GM12878 (cell line): ENCODE measurements around the gene SLC25A40. TPM values are rescaled to one million over a fixed set of nuclear protein-coding genes. Genes with fewer than 3 reads are reported as not detected.

Experiments
- ATAC-seq: fragments of 200-7000 bp; cut with Tn5 transposase; 3 replicates; pipeline ENCODE4 v1.9.1; 2020; ENCODE audit warnings: mild to moderate bottlenecking, moderate library complexity
- BruUV-seq: library from RNA; stranded (reverse); fragments of 400-500 nt; replicated peaks from 2 replicates; lab custom pipeline; 2021; lab: Mats Ljungman, UMichigan
- CTCF ChIA-PET: fragments of 300-600 bp; sonication (Branson Sonifier 250); formaldehyde crosslinking; extraction: SDS; loops from one replicate; lab custom pipeline; 2021; ENCODE audit warnings: inconsistent platforms; lab: Yijun Ruan, JAX
- POLR2A ChIA-PET: fragments of 350-600 bp; formaldehyde crosslinking; extraction: SDS; loops from one replicate; lab custom pipeline; 2021; ENCODE audit warnings: inconsistent platforms; lab: Charles Lee
- RAD21 ChIA-PET: fragments of 300-600 bp; sonication (Branson Sonifier 250); formaldehyde crosslinking; loops from one replicate; lab custom pipeline; 2023; ENCODE audit warnings: antibody characterized with exemption; ENCODE audit not compliant: unreplicated experiment; lab: Charles Lee
- SMC1A ChIA-PET: fragments of 300-600 bp; sonication (Branson Sonifier 250); formaldehyde crosslinking; loops from one replicate; lab custom pipeline; 2023; ENCODE audit not compliant: unreplicated experiment, uncharacterized antibody; lab: Charles Lee
- DNase-seq: peaks from one replicate; pipeline ENCODE4 v3.0.0-alpha.2; 2011; ENCODE audit warnings: low read depth, low spot score
- FAIRE-seq: peaks from 3 replicates; lab custom pipeline; 2011; peaks lifted over from hg19 to GRCh38; lab: Jason Lieb, UNC
- H2AFZ ChIP-seq: 2 replicates; pipeline ENCODE4 v1.6.0; 2011; ENCODE audit warnings: low read depth, low read length, control low read depth; ENCODE audit not compliant: control insufficient read depth
- H3K27ac ChIP-seq: 2 replicates; pipeline ENCODE4 v1.5.1; 2011; ENCODE audit warnings: control low read depth; ENCODE audit not compliant: control insufficient read depth, insufficient read depth
- H3K27me3 ChIP-seq, 2 experiments: replicated peaks in 1 of 2; 2 replicates each; pipeline versions ENCODE4 v1.6.0 to v1.6.1; 2011; ENCODE audit warnings: low read length in 1 of 2; ENCODE audit not compliant: control insufficient read depth in 2 of 2, insufficient read depth in 2 of 2
- H3K36me3 ChIP-seq, 2 experiments: 2 replicates each; pipeline ENCODE4 v1.5.1; 2011; ENCODE audit warnings: low read length in 1 of 2; ENCODE audit not compliant: control insufficient read depth in 2 of 2, insufficient read depth in 2 of 2
- H3K4me1 ChIP-seq: 2 replicates; pipeline ENCODE4 v1.6.1; 2011; ENCODE audit warnings: mild to moderate bottlenecking, low read length, moderate library complexity, mixed read lengths; ENCODE audit not compliant: control insufficient read depth, insufficient read depth
- H3K4me2 ChIP-seq: 2 replicates; pipeline ENCODE4 v1.6.0; 2011; ENCODE audit warnings: control low read depth; ENCODE audit not compliant: control insufficient read depth, insufficient read depth
- H3K4me3 ChIP-seq: fragments of 200-600 bp; sonication (generic); 2 replicates; pipeline ENCODE4 v1.5.1; 2016
- H3K79me2 ChIP-seq: 2 replicates; pipeline ENCODE4 v1.6.0; 2011; ENCODE audit warnings: low read length; ENCODE audit not compliant: control insufficient read depth, insufficient read depth
- H3K9ac ChIP-seq: 2 replicates; pipeline ENCODE4 v1.8.0; 2011; ENCODE audit warnings: low read length, control low read depth, mixed read lengths; ENCODE audit not compliant: control insufficient read depth, insufficient read depth
- H3K9me3 ChIP-seq: replicated peaks from 3 replicates; pipeline ENCODE4 v1.5.1; 2011; ENCODE audit warnings: mild to moderate bottlenecking, low read length; ENCODE audit not compliant: control insufficient read depth, insufficient read depth
- H4K20me1 ChIP-seq: 2 replicates; pipeline ENCODE4 v1.6.0; 2011; ENCODE audit not compliant: control insufficient read depth, insufficient read depth
- BCL11A ChIP-seq: IDR thresholded peaks from 2 replicates; pipeline ENCODE4 v1.6.1; 2011; ENCODE audit warnings: low read depth, low read length
- BCL3 ChIP-seq: IDR thresholded peaks from 2 replicates; pipeline ENCODE4 v1.6.1; 2011; ENCODE audit warnings: borderline replicate concordance, low read depth, mild to moderate bottlenecking, moderate library complexity, low read length; ENCODE audit not compliant: insufficient read depth, poor library complexity, severe bottlenecking
- BMI1 ChIP-seq: fragments of 450-650 bp; IDR thresholded peaks from 2 replicates; pipeline ENCODE4 v1.6.1; 2016; ENCODE audit warnings: mild to moderate bottlenecking, moderate library complexity, borderline replicate concordance
- CBFB ChIP-seq: IDR thresholded peaks from 2 replicates; pipeline ENCODE4 v1.6.1; 2016; ENCODE audit warnings: antibody characterized with exemption, low read depth
- CHD1 ChIP-seq: IDR thresholded peaks from 2 replicates; pipeline ENCODE4 v1.6.1; 2012; ENCODE audit warnings: low read depth, low read length, improper control_type of control experiment
- DPF2 ChIP-seq: fragments of 450-650 bp; IDR thresholded peaks from 2 replicates; pipeline ENCODE4 v1.6.1; 2017; ENCODE audit warnings: mild to moderate bottlenecking
- HSF1 ChIP-seq: fragments of 150-350 bp; IDR thresholded peaks from 2 replicates; pipeline ENCODE4 v1.6.1; 2014; ENCODE audit warnings: mild to moderate bottlenecking, low read depth, low read length
- LARP7 ChIP-seq: fragments of 450-650 bp; IDR thresholded peaks from 2 replicates; pipeline ENCODE4 v1.6.1; 2017; ENCODE audit warnings: mild to moderate bottlenecking
- MEF2B ChIP-seq: fragments of 450-650 bp; IDR thresholded peaks from 2 replicates; pipeline ENCODE4 v1.6.1; 2018; ENCODE audit warnings: mild to moderate bottlenecking, moderate library complexity; ENCODE audit not compliant: partially characterized antibody, poor library complexity, severe bottlenecking
- MLLT1 ChIP-seq: fragments of 450-650 bp; IDR thresholded peaks from 2 replicates; pipeline ENCODE4 v1.6.1; 2016; ENCODE audit warnings: mild to moderate bottlenecking
- NFXL1 ChIP-seq: fragments of 450-650 bp; IDR thresholded peaks from 2 replicates; pipeline ENCODE4 v1.6.1; 2017; ENCODE audit warnings: antibody characterized with exemption, mild to moderate bottlenecking, borderline replicate concordance
- NR2C1 ChIP-seq: fragments of 450-650 bp; IDR thresholded peaks from 2 replicates; pipeline ENCODE4 v1.6.1; 2017; ENCODE audit warnings: antibody characterized with exemption, mild to moderate bottlenecking, moderate library complexity
- SMAD1 ChIP-seq: fragments of 450-650 bp; IDR thresholded peaks from 2 replicates; pipeline ENCODE4 v1.6.1; 2018; ENCODE audit warnings: mild to moderate bottlenecking, low read depth; ENCODE audit not compliant: partially characterized antibody
- SMAD5 ChIP-seq: IDR thresholded peaks from 2 replicates; pipeline ENCODE4 v1.6.1; 2016; ENCODE audit warnings: antibody characterized with exemption, low read depth
- SMC3 ChIP-seq: IDR thresholded peaks from 2 replicates; pipeline ENCODE4 v1.6.1; 2011; ENCODE audit warnings: low read length, improper control_type of control experiment, borderline replicate concordance
- SP1 ChIP-seq: IDR thresholded peaks from one replicate; pipeline ENCODE4 v1.6.1; 2011; ENCODE audit warnings: low read depth, low read length
- YBX1 ChIP-seq: fragments of 450-650 bp; IDR thresholded peaks from 2 replicates; pipeline ENCODE4 v1.6.1; 2016; ENCODE audit warnings: antibody characterized with exemption
- ZZZ3 ChIP-seq: IDR thresholded peaks from 2 replicates; pipeline ENCODE4 v1.6.1; 2011; ENCODE audit warnings: low read depth; ENCODE audit not compliant: control insufficient read depth, insufficient read length
- WGBS: methylation state at CpG from one replicate; pipeline ENCODE4 v1.1.6; 2016; ENCODE audit warnings: low lambda C conversion rate; ENCODE audit not compliant: insufficient replicate concordance, insufficient coverage; ENCODE audit errors: missing lambda C conversion rate; 5-methylcytosine and 5-hydroxymethylcytosine counted together
- in situ Hi-C: fragments of 300-500 bp; cut with MboI; formaldehyde crosslinking; loops from 9 replicates; pipeline ENCODE4 v1.14.3; 2018; ENCODE audit warnings: mixed read lengths
- intact Hi-C: fragments of 100-400 bp; cut with micrococcal nuclease; formaldehyde crosslinking; loops from one replicate; pipeline ENCODE4 v1.14.2; 2022; ENCODE audit not compliant: unreplicated experiment
- polyA plus RNA-seq, 11 experiments: library from polyadenylated mRNA; depleted of rRNA in 4 of 11; unstranded in 6 of 11; stranded (reverse) in 5 of 11; fragments of >200 nt; fragmentation: Nextera tagmentation in 4 of 11; fragmentation: Illumina TruSeq in 1 of 11; extraction: Ambion mirVana in 4 of 11; extraction: Trizol in 1 of 11; gene quantifications; 1 replicate in 1 of 11; 2 replicates in 10 of 11; pipeline versions ENCODE4 v1.2.1 to v1.2.3, GENCODE V29; 2011 to 2016; ENCODE audit warnings: inconsistent platforms in 2 of 11, missing spikeins in 2 of 11, low read depth in 1 of 11
- total RNA-seq, 4 experiments: library from RNA; depleted of rRNA in 3 of 4; stranded (reverse); fragments of >200 nt in 3 of 4; fragmentation: Illumina TruSeq in 1 of 4; extraction: Trizol in 1 of 4; gene quantifications; 2 replicates each; pipeline versions ENCODE4 v1.2.1 to v1.2.3, GENCODE V29; 2013 to 2021

SLC25A40 gene
- total and polyA plus RNA-seq, 10 of the 15 experiments (the other 5 are each of a cell fraction or from before 2014, with no cell fraction given) = 15.8 to 60.3 (median 22.2) TPM

GRCh38 chr7:87876869-87877234 lies 692 bp upstream of the SLC25A40 start (continued):
- no peak for TF ChIP-seq YBX1
- TF ChIP-seq SMAD1 = no peak
- no peak for TF ChIP-seq DPF2
- TF ChIP-seq SMC3 = no peak
- TF ChIP-seq SMAD5 = no peak
- TF ChIP-seq ZZZ3 = no peak
- no peak for TF ChIP-seq CBFB
- TF ChIP-seq, all 136 proteins: peak for 10

- Histone ChIP-seq H3K4me3 (peak overlapping the region; percentile 81), H3K4me2 (peak overlapping the region; percentile 87), H2AFZ (peak overlapping the region; percentile 95), H3K27me3 (no peaks in the 10 kb centered on the region), H3K36me3 (peaks cover 0 to 10% of the 10 kb centered on the region in 2 experiments; a peak in 1 of 4 replicates), H3K27ac (peak overlapping the region; percentile 89), H3K9ac (peak overlapping the region; percentile 92), H4K20me1 (no peaks in the 10 kb centered on the region), H3K9me3 (peaks cover 20% of the 10 kb centered on the region), H3K79me2 (peaks cover 96% of the 10 kb centered on the region), H3K4me1 (no peaks in the 10 kb centered on the region)
- ATAC-seq (peak; percentile 34), FAIRE-seq (peak; percentile 66), DNase-seq (no peak)
- RAD21 ChIA-PET = interaction anchor here (0.6 to 2.4 kb wide), 11 partner anchors 9 to 530 kb away, joined by 3 to 16 read pairs (median 3); partner anchors contain the start of genes ADAM22 and CROT
- intact Hi-C loops (loop anchor here (1.0 to 10.0 kb wide), 6 partner anchors 51 to 721 kb away; partner anchors contain the start of genes ABCB4, DMTF1 and TMEM243), in situ Hi-C loops (no loop called here)
- SMC1A ChIA-PET = interaction anchor here (0.6 to 3.0 kb wide), 13 partner anchors 8 to 562 kb away, joined by 3 to 19 read pairs (median 4); partner anchors contain the start of gene ADAM22
- CTCF ChIA-PET = interaction anchor here (0.6 to 2.1 kb wide), 8 partner anchors 11 to 345 kb away, joined by 3 to 13 read pairs (median 3); no protein-coding TSS in a partner anchor
- POLR2A ChIA-PET = interaction anchor here (0.6 to 3.2 kb wide), 6 partner anchors 11 to 715 kb away, joined by 3 to 20 read pairs (median 4); partner anchors contain the start of genes ABCB1 and ADAM22
- whole genome bisulfite sequencing = under 1% methylated on average over 33 of the region's 35 CpGs
- BruUV-seq = no TSS peak
- no peak for TF ChIP-seq NFXL1
- no peak for TF ChIP-seq BCL11A
- TF ChIP-seq LARP7 = peak; percentile 63
- no peak for TF ChIP-seq SP1
- peak; percentile 78; the same call in 1 of the 2 replicates for TF ChIP-seq DPF2
- no peak for TF ChIP-seq BCL3
- TF ChIP-seq BMI1 = no peak
- TF ChIP-seq HSF1 = no peak
- 0 out of 2 replicates have a peak, but pooled peaks have one; percentile 17 for TF ChIP-seq CHD1
- TF ChIP-seq MEF2B = peak; percentile 9
- TF ChIP-seq MLLT1 = no peak
- TF ChIP-seq NR2C1 = no peak
These were observed 765 bp downstream of the SLC25A40 start for GRCh38 chr7:87875151-87876039.
